DMS53 (cell line): ENCODE results near the gene SMIM35.
"Not testable (repeated sequence)": the region's sequence is repeated elsewhere in the genome, so short reads cannot be mapped to it uniquely, and the experiment has no call there.

Experiments
- DNase-seq: peaks from one replicate; lab custom pipeline; 2025; lab: John Stamatoyannopoulos, UW

SMIM35 gene

GRCh38 chr11:117983163-117983475, 103.6 kb downstream of the SMIM35 start:
- no peak for DNase-seq

GRCh38 chr11:117980720-117981119, 106.0 kb downstream of the SMIM35 start:
- no peak for DNase-seq

GRCh38 chr11:117980280-117980679, 106.5 kb downstream of the SMIM35 start:
- peak; percentile 33 for DNase-seq

- DNase-seq: peak; percentile 52
These were observed 107.1 kb downstream of the SMIM35 start for GRCh38 chr11:117979481-117980211.

GRCh38 chr11:117978991-117979390, 107.8 kb downstream of the SMIM35 start:
- no peak for DNase-seq

GRCh38 chr11:117978291-117978910, 108.4 kb downstream of the SMIM35 start:
- not testable (repeated sequence) for DNase-seq

- not testable (repeated sequence) for DNase-seq
These were observed 109.0 kb downstream of the SMIM35 start for GRCh38 chr11:117977612-117978264.

GRCh38 chr11:117977029-117977428, 109.7 kb downstream of the SMIM35 start:
- DNase-seq: no peak

- DNase-seq: no peak
These were observed 110.3 kb downstream of the SMIM35 start for GRCh38 chr11:117976445-117976844.

GRCh38 chr11:117973503-117973860, 113.3 kb downstream of the SMIM35 start:
- DNase-seq: no peak

GRCh38 chr11:117972629-117973502, 113.9 kb downstream of the SMIM35 start:
- DNase-seq: peak; percentile 65

GRCh38 chr11:117972044-117972443, 114.7 kb downstream of the SMIM35 start:
- DNase-seq: no peak

- DNase-seq: peak; percentile 33
These were observed 116.3 kb downstream of the SMIM35 start for GRCh38 chr11:117970400-117971024.

- DNase-seq: no peak
These were observed 117.4 kb downstream of the SMIM35 start for GRCh38 chr11:117969160-117969991.

- DNase-seq: no peak
These were observed 119.9 kb downstream of the SMIM35 start for GRCh38 chr11:117966908-117967307.

- DNase-seq: no peak
These were observed 123.9 kb downstream of the SMIM35 start for GRCh38 chr11:117962826-117963225.

- no peak for DNase-seq
These were observed 124.9 kb downstream of the SMIM35 start for GRCh38 chr11:117961896-117962295.

GRCh38 chr11:117960406-117960805, 126.4 kb downstream of the SMIM35 start:
- no peak for DNase-seq

GRCh38 chr11:117959438-117960149, 127.2 kb downstream of the SMIM35 start:
- no peak for DNase-seq

GRCh38 chr11:117958949-117959348, 127.8 kb downstream of the SMIM35 start:
- DNase-seq: no peak
